MM.1S (cell line): Measurements from ENCODE around the gene PSTK.

ENCODE experiments used
- EZH2 ChIP-seq: fragments of 300-600 bp; sonication (generic); optimal IDR thresholded peaks from 2 replicates; pipeline ENCODE3; 2017; ENCODE audit warnings: low read depth, mild to moderate bottlenecking, antibody characterized with exemption, low read length, mixed read lengths
- EZH2phosphoT487 ChIP-seq: fragments of 300-600 bp; sonication (generic); IDR thresholded peaks from 2 replicates; pipeline ENCODE4 v1.6.1; 2018; ENCODE audit warnings: antibody characterized with exemption, low read length
- TF ChIP-seq, protein P1 (sequence below): fragments of 300-600 bp; sonication (generic); IDR thresholded peaks from 2 replicates; pipeline ENCODE4 v1.5.1; 2016; ENCODE audit warnings: antibody characterized with exemption, low read length, mixed read lengths

GRCh38 chr10:123024540-123024939 lies 44.3 kb downstream of the PSTK start:
- no peak for TF ChIP-seq EZH2
- no peak for TF ChIP-seq EZH2phosphoT487
- TF ChIP-seq, protein P1, sequence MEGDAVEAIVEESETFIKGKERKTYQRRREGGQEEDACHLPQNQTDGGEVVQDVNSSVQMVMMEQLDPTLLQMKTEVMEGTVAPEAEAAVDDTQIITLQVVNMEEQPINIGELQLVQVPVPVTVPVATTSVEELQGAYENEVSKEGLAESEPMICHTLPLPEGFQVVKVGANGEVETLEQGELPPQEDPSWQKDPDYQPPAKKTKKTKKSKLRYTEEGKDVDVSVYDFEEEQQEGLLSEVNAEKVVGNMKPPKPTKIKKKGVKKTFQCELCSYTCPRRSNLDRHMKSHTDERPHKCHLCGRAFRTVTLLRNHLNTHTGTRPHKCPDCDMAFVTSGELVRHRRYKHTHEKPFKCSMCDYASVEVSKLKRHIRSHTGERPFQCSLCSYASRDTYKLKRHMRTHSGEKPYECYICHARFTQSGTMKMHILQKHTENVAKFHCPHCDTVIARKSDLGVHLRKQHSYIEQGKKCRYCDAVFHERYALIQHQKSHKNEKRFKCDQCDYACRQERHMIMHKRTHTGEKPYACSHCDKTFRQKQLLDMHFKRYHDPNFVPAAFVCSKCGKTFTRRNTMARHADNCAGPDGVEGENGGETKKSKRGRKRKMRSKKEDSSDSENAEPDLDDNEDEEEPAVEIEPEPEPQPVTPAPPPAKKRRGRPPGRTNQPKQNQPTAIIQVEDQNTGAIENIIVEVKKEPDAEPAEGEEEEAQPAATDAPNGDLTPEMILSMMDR, result no peak
